Measurements from ENCODE around the gene PRR12. TPM values are rescaled to one million over a fixed set of nuclear protein-coding genes. Genes with fewer than 3 reads are reported as not detected.

The PRR12 gene
- total and polyA plus RNA-seq, 9 of the 15 experiments (the other 6 are each of a cell fraction or from before 2014, with no cell fraction given), result 0.01 to 21.1 (median 0.98) TPM

- TF ChIP-seq KLF6 (CRISPR knock-in tag; IDR thresholded peaks at IDR 0.05; ENCODE audit: borderline replicate concordance) (no peak), BRF1 (IDR thresholded peaks at IDR 0.05; ENCODE audit: borderline replicate concordance, extremely low read depth, insufficient read length) (no peak), ZBTB34 (CRISPR knock-in tag; IDR thresholded peaks at IDR 0.05) (no peak), THAP12 (CRISPR knock-in tag; IDR thresholded peaks at IDR 0.05) (peak; percentile 79), ZNF197 (CRISPR knock-in tag; IDR thresholded peaks at IDR 0.05; ENCODE audit: low read depth) (no peak), TEAD1 (CRISPR knock-in tag; IDR thresholded peaks at IDR 0.05) (no peak), HDAC2 (IDR thresholded peaks at IDR 0.05) (peak; percentile 56; the same call in 1 of the 2 replicates), DEAF1 (CRISPR knock-in tag; IDR thresholded peaks at IDR 0.05) (no peak), AFF1 (IDR thresholded peaks at IDR 0.05; ENCODE audit: low read depth in 1 of 2, partially characterized antibody in 2 of 2) (peak; percentile 30 to 54), RHOXF2B (CRISPR knock-in tag; conservative IDR thresholded peaks at IDR 0.05) (no peak), ATF6 (CRISPR knock-in tag; IDR thresholded peaks at IDR 0.05) (peak; percentile 91), MCM3 (IDR thresholded peaks at IDR 0.05) (no peak), ZBTB26 (CRISPR knock-in tag; IDR thresholded peaks at IDR 0.05) (no peak)
These were observed 661 bp upstream of the PRR12 start (continued) for GRCh38 chr19:49590071-49590970.

Data from K562 (cell line).